Loucy (cell line): ENCODE measurements around the gene HERPUD2.
A peak's percentile ranks its signal among the peaks of the same experiment; 100 is the strongest.
"Not testable (repeated sequence)": the region's sequence is repeated elsewhere in the genome, so short reads cannot be mapped to it uniquely, and the experiment has no call there.

Experiments used
- H2AFZ ChIP-seq: fragments of 200-600 bp; sonication (generic); 2 replicates; pipeline ENCODE4 v1.6.0; 2016; ENCODE audit warnings: antibody characterized with exemption, mild to moderate bottlenecking, low read length, moderate library complexity
- H3F3A ChIP-seq: fragments of 200-600 bp; 2 replicates; pipeline ENCODE4 v1.6.0; 2016; ENCODE audit warnings: antibody characterized with exemption, low read depth, mild to moderate bottlenecking
- H3K27me3 ChIP-seq: fragments of 200-600 bp; sonication (generic); 2 replicates; pipeline ENCODE4 v1.6.1; 2014; ENCODE audit warnings: low read length, mild to moderate bottlenecking; ENCODE audit not compliant: insufficient read depth, poor library complexity, severe bottlenecking
- H3K36me3 ChIP-seq: fragments of 200-600 bp; sonication (generic); 2 replicates; pipeline ENCODE4 v1.6.1; 2016; ENCODE audit warnings: low read length; ENCODE audit not compliant: insufficient read depth
- H3K4me1 ChIP-seq: fragments of 200-600 bp; sonication (generic); 2 replicates; pipeline ENCODE4 v1.5.1; 2014; ENCODE audit warnings: low read length, mild to moderate bottlenecking; ENCODE audit not compliant: insufficient read depth, poor library complexity, severe bottlenecking
- H3K4me2 ChIP-seq: fragments of 200-600 bp; sonication (generic); 2 replicates; pipeline ENCODE4 v1.6.0; 2014; ENCODE audit warnings: antibody characterized with exemption, low read length, low read depth, mild to moderate bottlenecking; ENCODE audit not compliant: poor library complexity, severe bottlenecking
- H3K4me3 ChIP-seq: fragments of 200-600 bp; sonication (generic); 2 replicates; pipeline ENCODE4 v1.5.1; 2014; ENCODE audit warnings: low read length, mild to moderate bottlenecking, mixed read lengths; ENCODE audit not compliant: poor library complexity, severe bottlenecking
- H3K79me2 ChIP-seq: fragments of 200-600 bp; sonication (generic); 2 replicates; pipeline ENCODE4 v1.6.1; 2014; ENCODE audit warnings: low read length; ENCODE audit not compliant: insufficient read depth
- H3K9ac ChIP-seq: fragments of 200-600 bp; sonication (generic); 2 replicates; pipeline ENCODE4 v1.6.0; 2014; ENCODE audit warnings: mild to moderate bottlenecking, low read depth, low read length, moderate library complexity; ENCODE audit not compliant: poor library complexity, severe bottlenecking
- H3K9me2 ChIP-seq: fragments of 200-600 bp; sonication (generic); replicated peaks from 2 replicates; pipeline ENCODE4 v1.6.1; 2016; ENCODE audit warnings: low read depth, low read length, mixed read lengths
- H3K9me3 ChIP-seq: fragments of 200-600 bp; sonication (generic); 2 replicates; pipeline ENCODE4 v1.6.1; 2014; ENCODE audit warnings: mild to moderate bottlenecking, antibody characterized with exemption, low read length, low read depth; ENCODE audit not compliant: insufficient read depth
- H4K20me1 ChIP-seq: fragments of 200-600 bp; sonication (generic); 2 replicates; pipeline ENCODE4 v1.6.0; 2014; ENCODE audit warnings: antibody characterized with exemption, low read length, mild to moderate bottlenecking; ENCODE audit not compliant: insufficient read depth, poor library complexity, severe bottlenecking
- EZH2phosphoT487 ChIP-seq: fragments of 200-600 bp; IDR thresholded peaks from 2 replicates; pipeline ENCODE4 v1.6.1; 2018; ENCODE audit warnings: antibody characterized with exemption, mild to moderate bottlenecking, moderate library complexity, borderline replicate concordance
- TF ChIP-seq, protein P1 (sequence below): fragments of 200-600 bp; sonication (generic); conservative IDR thresholded peaks from 2 replicates; pipeline ENCODE4 v1.5.1; 2014; ENCODE audit warnings: mild to moderate bottlenecking, antibody characterized with exemption, low read length

HERPUD2 gene

DNA sequence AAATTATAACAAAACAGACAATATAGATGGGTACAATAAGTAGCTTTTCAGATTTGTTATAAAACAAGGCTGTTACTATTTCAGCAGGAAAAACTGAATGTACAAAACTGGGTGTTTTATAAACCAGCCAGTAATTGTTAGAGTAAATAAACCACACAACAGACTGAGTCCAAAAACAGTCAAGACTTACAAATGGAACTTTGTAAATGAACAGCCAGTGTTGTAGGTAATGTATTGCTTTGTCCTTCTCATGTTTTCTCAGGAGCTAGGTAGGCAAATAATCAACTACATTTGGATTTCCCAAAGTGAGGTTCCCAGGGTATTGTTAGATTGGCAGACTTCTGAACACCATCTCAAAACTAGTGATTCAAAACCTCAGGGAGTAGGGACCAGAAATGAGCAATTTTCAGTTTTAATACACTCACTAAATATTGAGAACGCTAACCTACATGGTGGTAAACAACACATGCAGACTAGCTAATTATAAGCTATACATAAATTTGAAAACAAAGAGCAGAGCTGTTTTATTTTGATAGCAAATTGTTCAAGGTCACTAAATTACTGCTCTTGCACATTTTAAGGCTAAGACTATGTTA is 36.2 kb downstream of the HERPUD2 start:
- H3K9ac ChIP-seq, result no peak overlapping the region

DNA sequence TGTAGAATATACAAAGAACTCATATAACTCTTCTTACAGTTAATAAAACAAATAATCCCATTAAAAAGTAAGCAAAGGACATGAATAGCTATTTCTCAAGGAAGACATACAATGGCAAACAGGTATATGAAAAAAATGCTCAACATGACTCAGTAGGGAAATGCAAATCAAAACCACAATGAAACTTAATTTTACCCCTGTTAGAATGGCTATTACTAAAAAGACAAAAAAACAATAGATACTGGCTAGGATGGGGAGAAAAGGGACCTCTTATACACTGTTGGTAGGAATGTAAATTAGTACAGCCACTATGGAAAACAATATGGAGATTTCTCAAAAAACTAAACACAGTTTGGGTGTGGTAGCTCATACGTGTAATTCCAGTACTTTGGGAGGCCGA is 37.8 kb downstream of the HERPUD2 start:
- Histone ChIP-seq H3K9me3 (no peaks in the 10 kb centered on the region), H3K9ac (no peak overlapping the region), H3K27me3 (no peaks in the 10 kb centered on the region), H3K4me1 (peaks cover 10% of the 10 kb centered on the region), H3K4me2 (no peak overlapping the region), H3K9me2 (no peaks in the 10 kb centered on the region), H2AFZ (no peak overlapping the region), H3F3A (no peaks in the 10 kb centered on the region), H4K20me1 (peaks cover 4% of the 10 kb centered on the region), H3K79me2 (peaks cover 36% of the 10 kb centered on the region), H3K36me3 (peaks cover 14% of the 10 kb centered on the region), H3K4me3 (no peak overlapping the region)
- TF ChIP-seq EZH2phosphoT487, result no peak
- TF ChIP-seq, protein P1, sequence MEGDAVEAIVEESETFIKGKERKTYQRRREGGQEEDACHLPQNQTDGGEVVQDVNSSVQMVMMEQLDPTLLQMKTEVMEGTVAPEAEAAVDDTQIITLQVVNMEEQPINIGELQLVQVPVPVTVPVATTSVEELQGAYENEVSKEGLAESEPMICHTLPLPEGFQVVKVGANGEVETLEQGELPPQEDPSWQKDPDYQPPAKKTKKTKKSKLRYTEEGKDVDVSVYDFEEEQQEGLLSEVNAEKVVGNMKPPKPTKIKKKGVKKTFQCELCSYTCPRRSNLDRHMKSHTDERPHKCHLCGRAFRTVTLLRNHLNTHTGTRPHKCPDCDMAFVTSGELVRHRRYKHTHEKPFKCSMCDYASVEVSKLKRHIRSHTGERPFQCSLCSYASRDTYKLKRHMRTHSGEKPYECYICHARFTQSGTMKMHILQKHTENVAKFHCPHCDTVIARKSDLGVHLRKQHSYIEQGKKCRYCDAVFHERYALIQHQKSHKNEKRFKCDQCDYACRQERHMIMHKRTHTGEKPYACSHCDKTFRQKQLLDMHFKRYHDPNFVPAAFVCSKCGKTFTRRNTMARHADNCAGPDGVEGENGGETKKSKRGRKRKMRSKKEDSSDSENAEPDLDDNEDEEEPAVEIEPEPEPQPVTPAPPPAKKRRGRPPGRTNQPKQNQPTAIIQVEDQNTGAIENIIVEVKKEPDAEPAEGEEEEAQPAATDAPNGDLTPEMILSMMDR, result no peak

More for the DNA sequence above, 36.2 kb downstream of the HERPUD2 start:
- Histone ChIP-seq H2AFZ (no peak overlapping the region), H3K9me2 (no peaks in the 10 kb centered on the region), H3K9me3 (no peaks in the 10 kb centered on the region), H3K4me2 (no peak overlapping the region), H4K20me1 (peaks cover 4% of the 10 kb centered on the region), H3K79me2 (peaks cover 21% of the 10 kb centered on the region), H3K4me1 (peaks cover 5% of the 10 kb centered on the region), H3F3A (no peaks in the 10 kb centered on the region), H3K27me3 (no peaks in the 10 kb centered on the region), H3K36me3 (peaks cover 14% of the 10 kb centered on the region; the same call in 1 of the 2 replicates), H3K4me3 (no peak overlapping the region)
- TF ChIP-seq, protein P1, result no peak
- TF ChIP-seq EZH2phosphoT487, result no peak

DNA sequence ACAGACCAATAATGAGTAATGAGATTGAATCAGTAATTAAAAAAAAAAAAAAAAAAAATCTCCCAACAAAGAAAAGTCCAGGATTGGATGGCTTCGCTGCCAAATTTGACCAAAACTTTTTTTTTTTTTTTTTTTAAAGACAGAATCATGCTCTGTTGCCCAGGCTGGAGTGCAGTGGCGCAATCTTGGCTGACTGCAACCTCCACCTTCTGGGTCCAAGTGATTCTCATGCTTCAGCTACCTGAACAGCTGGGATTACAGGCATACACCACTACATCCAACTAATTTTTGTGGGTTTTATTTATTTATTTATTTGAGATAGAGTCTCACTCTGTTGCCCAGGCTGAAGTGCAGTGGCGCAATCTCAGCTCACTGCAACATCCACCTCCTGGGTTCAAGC is 40.4 kb downstream of the HERPUD2 start:
- H3K36me3 ChIP-seq, result peaks cover 16% of the 10 kb centered on the region
- not testable (repeated sequence) for H3K4me3 ChIP-seq, H3F3A ChIP-seq, H3K4me2 ChIP-seq, H2AFZ ChIP-seq, H4K20me1 ChIP-seq, H3K9ac ChIP-seq, H3K9me3 ChIP-seq, H3K27me3 ChIP-seq, H3K9me2 ChIP-seq
- peaks cover 19% of the 10 kb centered on the region for H3K4me1 ChIP-seq
- H3K79me2 ChIP-seq, result peaks cover 59% of the 10 kb centered on the region

DNA sequence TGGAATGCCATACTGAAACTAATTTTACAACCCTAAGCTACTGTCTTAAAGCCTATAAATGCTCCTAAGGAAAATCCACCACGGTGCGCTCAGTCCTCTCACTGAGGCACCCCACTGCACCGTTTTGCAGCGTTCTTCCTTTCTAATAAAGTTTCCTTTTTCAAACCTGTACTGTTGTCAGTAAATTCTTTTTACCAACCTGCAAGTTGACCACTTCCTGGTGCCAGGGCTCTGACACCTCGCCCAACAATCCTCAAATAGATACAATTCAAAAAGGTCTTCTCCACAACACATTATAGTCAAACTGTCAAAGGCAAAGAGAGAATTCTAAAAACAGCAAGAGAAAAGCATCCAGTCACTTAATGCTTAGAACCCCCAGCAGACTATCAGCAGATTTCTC is 42.8 kb downstream of the HERPUD2 start:
- H3K79me2 ChIP-seq, result peaks cover 68% of the 10 kb centered on the region
- H3K9me2 ChIP-seq, result no peaks in the 10 kb centered on the region
- H3K27me3 ChIP-seq, result no peaks in the 10 kb centered on the region
- no peaks in the 10 kb centered on the region for H3K9me3 ChIP-seq
- H3K4me2 ChIP-seq, result peak overlapping the region; percentile 16
- H3F3A ChIP-seq, result no peaks in the 10 kb centered on the region
- peaks cover 23% of the 10 kb centered on the region for H3K4me1 ChIP-seq
- no peak for TF ChIP-seq EZH2phosphoT487
- TF ChIP-seq, protein P1, result no peak
- H3K36me3 ChIP-seq, result peaks cover 14% of the 10 kb centered on the region
- H3K4me3 ChIP-seq, result peak overlapping the region; percentile 21
- H4K20me1 ChIP-seq, result no peaks in the 10 kb centered on the region
- no peak overlapping the region for H3K9ac ChIP-seq
- H2AFZ ChIP-seq, result no peak overlapping the region
